H9 (cell line): ENCODE data around the gene WWC1. TPM values are rescaled to one million over a fixed set of nuclear protein-coding genes. Genes with fewer than 3 reads are reported as not detected.

Experiments
- DNase-seq: peaks from one replicate; pipeline ENCODE4 v3.0.0-alpha.2; 2017
- H2AFZ ChIP-seq: one replicate; pipeline ENCODE4 v1.6.1; 2013; ENCODE audit warnings: mild to moderate bottlenecking, low read length, control low read depth, moderate library complexity
- H2AK5ac ChIP-seq: 2 replicates; pipeline ENCODE4 v1.6.1; 2013; ENCODE audit warnings: low read length, control low read depth, mixed read lengths; ENCODE audit not compliant: insufficient read length
- H2BK120ac ChIP-seq: one replicate; pipeline ENCODE4 v1.6.1; 2013; ENCODE audit warnings: low read depth, mild to moderate bottlenecking, low read length, control low read depth, inconsistent platforms; ENCODE audit not compliant: poor library complexity, severe bottlenecking
- H2BK12ac ChIP-seq: 2 replicates; pipeline ENCODE4 v1.6.1; 2013; ENCODE audit warnings: low read length, control low read depth, mixed read lengths, low read depth; ENCODE audit not compliant: insufficient read length
- H2BK15ac ChIP-seq: 2 replicates; pipeline ENCODE4 v1.6.1; 2013; ENCODE audit warnings: low read depth, low read length, control low read depth
- H2BK20ac ChIP-seq: one replicate; pipeline ENCODE4 v1.6.1; 2013; ENCODE audit warnings: low read depth, mild to moderate bottlenecking, low read length, control low read depth, inconsistent platforms; ENCODE audit not compliant: poor library complexity, severe bottlenecking
- H2BK5ac ChIP-seq: 2 replicates; pipeline ENCODE4 v1.6.1; 2013; ENCODE audit warnings: low read length, control low read depth, mixed read lengths; ENCODE audit not compliant: insufficient read length
- H3K14ac ChIP-seq: 2 replicates; pipeline ENCODE4 v1.6.1; 2013; ENCODE audit warnings: low read length, control low read depth; ENCODE audit not compliant: insufficient read depth
- H3K18ac ChIP-seq: 2 replicates; pipeline ENCODE4 v1.6.1; 2013; ENCODE audit warnings: low read depth, mild to moderate bottlenecking, mixed read lengths, low read length, control low read depth; ENCODE audit not compliant: insufficient read length
- H3K23ac ChIP-seq: 2 replicates; pipeline ENCODE4 v1.6.1; 2013; ENCODE audit warnings: low read length, control low read depth, mixed read lengths, low read depth; ENCODE audit not compliant: insufficient read length
- H3K23me2 ChIP-seq: 2 replicates; pipeline ENCODE4 v1.6.1; 2013; ENCODE audit warnings: low read depth, mild to moderate bottlenecking, mixed read lengths, low read length, control low read depth; ENCODE audit not compliant: insufficient read length, poor library complexity, severe bottlenecking
- H3K27ac ChIP-seq: 2 replicates; pipeline ENCODE4 v1.5.1; 2013; ENCODE audit warnings: low read length, control low read depth, mixed read lengths, low read depth; ENCODE audit not compliant: insufficient read length
- H3K27me3 ChIP-seq: 2 replicates; pipeline ENCODE4 v1.6.1; 2013; ENCODE audit warnings: low read length, control low read depth, inconsistent platforms; ENCODE audit not compliant: insufficient read depth
- H3K4ac ChIP-seq: 2 replicates; pipeline ENCODE4 v1.6.1; 2013; ENCODE audit warnings: low read depth, mild to moderate bottlenecking, control low read depth, inconsistent platforms, low read length, moderate library complexity
- H3K4me1 ChIP-seq: 2 replicates; pipeline ENCODE4 v1.6.1; 2013; ENCODE audit warnings: low read length, control low read depth, inconsistent platforms; ENCODE audit not compliant: insufficient read depth
- H3K4me2 ChIP-seq: 2 replicates; pipeline ENCODE4 v1.6.1; 2013; ENCODE audit warnings: low read length, control low read depth, mixed read lengths; ENCODE audit not compliant: insufficient read length, insufficient read depth
- H3K56ac ChIP-seq: 2 replicates; pipeline ENCODE4 v1.6.1; 2013; ENCODE audit warnings: low read depth, mild to moderate bottlenecking, mixed read lengths, low read length, control low read depth; ENCODE audit not compliant: insufficient read length
- H3K79me1 ChIP-seq: 2 replicates; pipeline ENCODE4 v1.6.1; 2013; ENCODE audit warnings: low read depth, mild to moderate bottlenecking, moderate library complexity, low read length, control low read depth, inconsistent platforms; ENCODE audit not compliant: insufficient read depth, poor library complexity, severe bottlenecking
- H3K79me2 ChIP-seq: 2 replicates; pipeline ENCODE4 v1.6.1; 2013; ENCODE audit warnings: low read length, control low read depth, inconsistent platforms; ENCODE audit not compliant: insufficient read depth
- H3K9ac ChIP-seq: 2 replicates; pipeline ENCODE4 v1.6.1; 2013; ENCODE audit warnings: low read length, control low read depth, mixed read lengths; ENCODE audit not compliant: insufficient read length; ENCODE audit errors: extremely low read depth
- H3K9me3 ChIP-seq: one replicate; pipeline ENCODE4 v1.6.1; 2013; ENCODE audit warnings: low read depth, low read length, inconsistent platforms; ENCODE audit not compliant: control insufficient read depth
- H3T11ph ChIP-seq: one replicate; pipeline ENCODE4 v1.6.1; 2013; ENCODE audit warnings: mild to moderate bottlenecking, low read length, control low read depth, inconsistent platforms
- H4K20me1 ChIP-seq: one replicate; pipeline ENCODE4 v1.6.1; 2013; ENCODE audit not compliant: control insufficient read depth, insufficient read length, insufficient read depth
- H4K5ac ChIP-seq: 2 replicates; pipeline ENCODE4 v1.6.1; 2013; ENCODE audit warnings: low read depth, mild to moderate bottlenecking, mixed read lengths, low read length, control low read depth; ENCODE audit not compliant: insufficient read length
- H4K8ac ChIP-seq: replicated peaks from 2 replicates; pipeline ENCODE4 v1.6.1; 2013; ENCODE audit warnings: low read length, control low read depth, mixed read lengths, low read depth; ENCODE audit not compliant: insufficient read length
- H4K91ac ChIP-seq: 2 replicates; pipeline ENCODE4 v1.6.1; 2013; ENCODE audit warnings: low read depth, mild to moderate bottlenecking, moderate library complexity, mixed read lengths, low read length, control low read depth; ENCODE audit not compliant: insufficient read length
- H3K27ac Mint-ChIP-seq, 3 experiments: 2 replicates in 2 of 3; 3 replicates in 1 of 3; pipeline ENCODE4 v1.8.0; 2020 to 2021; ENCODE audit warnings: mixed read lengths in 3 of 3, mild to moderate bottlenecking in 1 of 3, moderate library complexity in 1 of 3
- H3K27me3 Mint-ChIP-seq: 2 replicates; pipeline ENCODE4 v1.8.0; 2021; ENCODE audit warnings: low read depth, mild to moderate bottlenecking, moderate library complexity, mixed read lengths
- H3K36me3 Mint-ChIP-seq, 3 experiments: 2 replicates in 2 of 3; 3 replicates in 1 of 3; pipeline ENCODE4 v1.8.0; 2020 to 2021; ENCODE audit warnings: low read depth in 3 of 3, mixed read lengths in 3 of 3; ENCODE audit not compliant: insufficient read depth in 1 of 3
- H3K4me1 Mint-ChIP-seq, 2 experiments: 2 replicates each; pipeline ENCODE4 v1.8.0; 2020; ENCODE audit warnings: mixed read lengths in 2 of 2
- H3K4me3 Mint-ChIP-seq, 2 experiments: 2 replicates in 1 of 2; 3 replicates in 1 of 2; pipeline ENCODE4 v1.8.0; 2020 to 2021; ENCODE audit warnings: mild to moderate bottlenecking in 2 of 2, mixed read lengths in 2 of 2, moderate library complexity in 1 of 2
- H3K9me3 Mint-ChIP-seq, 2 experiments: 2 replicates in 1 of 2; 3 replicates in 1 of 2; pipeline ENCODE4 v1.8.0; 2020; ENCODE audit warnings: mild to moderate bottlenecking in 2 of 2, mixed read lengths in 2 of 2, moderate library complexity in 1 of 2
- WGBS: extraction: QIAGEN DNeasy Blood & Tissue Kit; methylation state at CpG from one replicate; pipeline ENCODE4 v1.1.7; 2013; ENCODE audit warnings: missing lambda C conversion rate, low lambda C conversion rate, mixed read lengths; ENCODE audit not compliant: insufficient read length; ENCODE audit errors: extremely low coverage; 5-methylcytosine and 5-hydroxymethylcytosine counted together
- total RNA-seq: library from RNA; stranded (reverse); gene quantifications from 2 replicates; pipeline ENCODE4 v1.2.1, GENCODE V29; 2021
- TF ChIP-seq, protein P1 (sequence below): fragments of 200-600 bp; sonication (generic); conservative IDR thresholded peaks from 3 replicates; pipeline ENCODE4 v1.8.0; 2021; ENCODE audit warnings: antibody characterized with exemption, mild to moderate bottlenecking

Gene WWC1
- total RNA-seq, 1 experiment from 2014 or later = 28.2 TPM

DNA sequence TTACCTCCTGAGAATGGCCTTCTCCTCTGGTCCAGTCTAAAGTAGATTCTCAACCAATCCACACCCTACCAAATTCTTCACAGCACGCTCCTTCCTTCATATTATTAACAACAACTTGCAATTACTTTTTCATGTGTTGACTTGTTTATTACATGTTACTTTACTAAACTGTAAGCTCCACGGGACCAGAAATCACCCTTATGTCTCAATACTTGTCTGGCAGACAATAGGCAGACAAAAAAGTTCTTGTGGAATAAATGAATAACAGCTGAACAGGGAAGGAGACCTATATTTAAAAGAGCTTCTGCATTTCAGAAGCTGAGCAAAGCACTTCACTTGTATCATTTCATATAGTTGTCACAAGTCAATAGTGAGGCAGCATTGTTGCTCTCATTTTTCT is 5.7 kb upstream of the WWC1 start:
- Histone ChIP-seq H3K27me3 (no peaks in the 10 kb centered on the region), H3K23me2 (no peaks in the 10 kb centered on the region), H4K20me1 (no peaks in the 10 kb centered on the region), H3K9ac (no peak overlapping the region), H2BK20ac (no peak overlapping the region), H3K56ac (no peak overlapping the region), H3K27ac (no peak overlapping the region), H3T11ph (no peak overlapping the region), H3K9me3 (no peaks in the 10 kb centered on the region), H2AFZ (no peak overlapping the region), H3K4me1 (peaks cover 4% of the 10 kb centered on the region), H2BK15ac (no peak overlapping the region), H2BK12ac (no peak overlapping the region), H2BK120ac (no peak overlapping the region), H3K23ac (no peak overlapping the region), H4K5ac (no peak overlapping the region), H3K79me1 (no peaks in the 10 kb centered on the region), H4K8ac (no peak overlapping the region), H4K91ac (no peak overlapping the region), H2AK5ac (no peak overlapping the region), H3K79me2 (no peaks in the 10 kb centered on the region), H3K4me2 (no peak overlapping the region), H3K4ac (no peak overlapping the region; the same call in 1 of the 2 replicates), H2BK5ac (no peak overlapping the region), H3K14ac (no peak overlapping the region), H3K18ac (no peak overlapping the region)
- H3K27ac Mint-ChIP-seq = no peak overlapping the region; a peak in 1 of 7 replicates
- no peak for DNase-seq
- H3K4me1 Mint-ChIP-seq = peaks cover 34 to 48% of the 10 kb centered on the region in 2 experiments
- no peaks in the 10 kb centered on the region; a peak in 1 of 5 replicates for H3K9me3 Mint-ChIP-seq
- H3K4me3 Mint-ChIP-seq = no peak overlapping the region
- TF ChIP-seq, protein P1, sequence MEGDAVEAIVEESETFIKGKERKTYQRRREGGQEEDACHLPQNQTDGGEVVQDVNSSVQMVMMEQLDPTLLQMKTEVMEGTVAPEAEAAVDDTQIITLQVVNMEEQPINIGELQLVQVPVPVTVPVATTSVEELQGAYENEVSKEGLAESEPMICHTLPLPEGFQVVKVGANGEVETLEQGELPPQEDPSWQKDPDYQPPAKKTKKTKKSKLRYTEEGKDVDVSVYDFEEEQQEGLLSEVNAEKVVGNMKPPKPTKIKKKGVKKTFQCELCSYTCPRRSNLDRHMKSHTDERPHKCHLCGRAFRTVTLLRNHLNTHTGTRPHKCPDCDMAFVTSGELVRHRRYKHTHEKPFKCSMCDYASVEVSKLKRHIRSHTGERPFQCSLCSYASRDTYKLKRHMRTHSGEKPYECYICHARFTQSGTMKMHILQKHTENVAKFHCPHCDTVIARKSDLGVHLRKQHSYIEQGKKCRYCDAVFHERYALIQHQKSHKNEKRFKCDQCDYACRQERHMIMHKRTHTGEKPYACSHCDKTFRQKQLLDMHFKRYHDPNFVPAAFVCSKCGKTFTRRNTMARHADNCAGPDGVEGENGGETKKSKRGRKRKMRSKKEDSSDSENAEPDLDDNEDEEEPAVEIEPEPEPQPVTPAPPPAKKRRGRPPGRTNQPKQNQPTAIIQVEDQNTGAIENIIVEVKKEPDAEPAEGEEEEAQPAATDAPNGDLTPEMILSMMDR = no peak
- no peaks in the 10 kb centered on the region for H3K36me3 Mint-ChIP-seq
- 100% methylated on average over 1 of the region's 2 CpGs for WGBS
- peaks cover 34% of the 10 kb centered on the region for H3K27me3 Mint-ChIP-seq
